K562 (cell line): ENCODE measurements around the gene CXCR6. TPM values are rescaled to one million over a fixed set of nuclear protein-coding genes. Genes with fewer than 3 reads are reported as not detected.

Source experiments
- CSDE1 ChIP-seq, 2 experiments: fragments of 450-650 bp; IDR thresholded peaks; 2 replicates each; pipeline ENCODE4 v1.6.1; 2016; ENCODE audit warnings: mild to moderate bottlenecking in 1 of 2
- DPF2 ChIP-seq: fragments of 450-650 bp; IDR thresholded peaks from 2 replicates; pipeline ENCODE4 v1.6.1; 2016
- EGR1 ChIP-seq: fragments of 450-650 bp; conservative IDR thresholded peaks from 2 replicates; pipeline ENCODE4 v1.6.1; 2017; ENCODE audit warnings: mild to moderate bottlenecking
- FOXP1 ChIP-seq: sonication (generic); formaldehyde crosslinking; IDR thresholded peaks from 2 replicates; pipeline ENCODE4 v1.8.0; 2022; ENCODE audit warnings: mild to moderate bottlenecking, missing genetic modification reagents
- HDAC8 ChIP-seq: fragments of 450-650 bp; IDR thresholded peaks from 2 replicates; pipeline ENCODE4 v1.6.1; 2016; ENCODE audit warnings: mild to moderate bottlenecking, missing genetic modification characterization, moderate library complexity, missing compliant biosample characterization
- KAT7 ChIP-seq: sonication (generic); formaldehyde crosslinking; IDR thresholded peaks from 2 replicates; pipeline ENCODE4 v1.8.0; 2022; ENCODE audit warnings: missing genetic modification reagents, mild to moderate bottlenecking, borderline replicate concordance
- MAFK ChIP-seq: IDR thresholded peaks from 2 replicates; pipeline ENCODE4 v1.6.1; 2011; ENCODE audit warnings: low read length, improper control_type of control experiment
- NEUROD1 ChIP-seq: fragments of 150-350 bp; IDR thresholded peaks from 2 replicates; pipeline ENCODE4 v1.6.1; 2014; ENCODE audit warnings: borderline replicate concordance, low read length, low read depth; ENCODE audit not compliant: partially characterized antibody
- POLR2AphosphoS2 ChIP-seq: IDR thresholded peaks from 2 replicates; pipeline ENCODE4 v1.6.1; 2012; ENCODE audit warnings: low read length, improper control_type of control experiment
- SMARCA5 ChIP-seq: fragments of 450-650 bp; IDR thresholded peaks from 2 replicates; pipeline ENCODE4 v1.6.1; 2016
- SMARCC2 ChIP-seq: fragments of 450-650 bp; IDR thresholded peaks from 2 replicates; pipeline ENCODE4 v1.6.1; 2017; ENCODE audit warnings: antibody characterized with exemption, moderate library complexity, mild to moderate bottlenecking, low read depth
- TAF7 ChIP-seq: fragments of 450-650 bp; IDR thresholded peaks from 2 replicates; pipeline ENCODE4 v1.6.1; 2016; ENCODE audit warnings: missing genetic modification characterization, missing compliant biosample characterization
- TSHZ1 ChIP-seq: fragments of 250-450 bp; sonication (Bioruptor Pico); IDR thresholded peaks from 2 replicates; pipeline ENCODE4 v1.4.0; 2020; ENCODE audit warnings: mild to moderate bottlenecking, moderate library complexity
- ZNF282 ChIP-seq: sonication (generic); formaldehyde crosslinking; IDR thresholded peaks from 2 replicates; pipeline ENCODE4 v1.8.1; 2023; ENCODE audit warnings: missing genetic modification reagents
- ZNF57 ChIP-seq: fragments of 450-650 bp; formaldehyde crosslinking; IDR thresholded peaks from 2 replicates; pipeline ENCODE4 v1.4.0; 2020; ENCODE audit warnings: mild to moderate bottlenecking, moderate library complexity
- ZNF830 ChIP-seq: fragments of 250-450 bp; sonication (Bioruptor Pico); IDR thresholded peaks from 2 replicates; pipeline ENCODE4 v1.5.0; 2021; ENCODE audit warnings: mild to moderate bottlenecking
- polyA plus RNA-seq, 8 experiments: library from polyadenylated mRNA; depleted of rRNA in 4 of 8; stranded (reverse) in 5 of 8; unstranded in 3 of 8; fragments of >200 nt; fragmentation: Nextera tagmentation in 2 of 8; fragmentation: Illumina TruSeq in 1 of 8; extraction: Ambion mirVana in 2 of 8; extraction: Trizol in 1 of 8; gene quantifications; 2 replicates each; pipeline versions ENCODE4 v1.2.1 to v1.2.3, GENCODE V29; 2011 to 2014; ENCODE audit warnings: inconsistent platforms in 1 of 8, missing spikeins in 1 of 8
- total RNA-seq, 7 experiments: library from RNA; depleted of rRNA in 6 of 7; stranded (reverse); fragments of >200 nt in 6 of 7; fragmentation: Illumina TruSeq in 2 of 7; extraction: Trizol in 2 of 7; gene quantifications; 2 replicates each; pipeline versions ENCODE4 v1.2.1 to v1.2.3, GENCODE V29; 2011 to 2021; ENCODE audit warnings: low replicate concordance in 1 of 7
- TF ChIP-seq, protein P1 (sequence below): sonication (generic); formaldehyde crosslinking; IDR thresholded peaks from 2 replicates; pipeline ENCODE4 v1.8.1; 2023; ENCODE audit warnings: mild to moderate bottlenecking, missing genetic modification reagents
- TF ChIP-seq, protein P2 (sequence below): fragments of 250-450 bp; sonication (Bioruptor Pico); IDR thresholded peaks from 2 replicates; pipeline ENCODE4 v1.5.0; 2021; ENCODE audit warnings: mild to moderate bottlenecking, borderline replicate concordance
- TF ChIP-seq, protein P3 (sequence below): sonication (generic); formaldehyde crosslinking; IDR thresholded peaks from 2 replicates; pipeline ENCODE4 v1.4.0; 2020; ENCODE audit warnings: mild to moderate bottlenecking, missing genetic modification reagents

CXCR6 gene
- total and polyA plus RNA-seq, 9 of the 15 experiments (the other 6 are each of a cell fraction or from before 2014, with no cell fraction given): 0.28 TPM; not detected in 8

- TF ChIP-seq ZNF57 (CRISPR knock-in tag) (no peak), SMARCC2 (no peak), SMARCA5 (no peak), MAFK (no peak), DPF2 (no peak), TAF7 (tag) (peak; percentile 63), NEUROD1 (peak; percentile 27), POLR2AphosphoS2 (no peak), HDAC8 (tag) (no peak), CSDE1 (IDR thresholded peaks at IDR 0.05) (no peak), ZNF830 (CRISPR knock-in tag) (no peak), TSHZ1 (CRISPR knock-in tag) (no peak), ZNF282 (CRISPR knock-in tag) (no peak), FOXP1 (0 out of 2 replicates have a peak, but pooled peaks have one; percentile 44), KAT7 (CRISPR knock-in tag) (no peak; the same call in 1 of the 2 replicates), EGR1 (peak; percentile 91)
- TF ChIP-seq, protein P1, sequence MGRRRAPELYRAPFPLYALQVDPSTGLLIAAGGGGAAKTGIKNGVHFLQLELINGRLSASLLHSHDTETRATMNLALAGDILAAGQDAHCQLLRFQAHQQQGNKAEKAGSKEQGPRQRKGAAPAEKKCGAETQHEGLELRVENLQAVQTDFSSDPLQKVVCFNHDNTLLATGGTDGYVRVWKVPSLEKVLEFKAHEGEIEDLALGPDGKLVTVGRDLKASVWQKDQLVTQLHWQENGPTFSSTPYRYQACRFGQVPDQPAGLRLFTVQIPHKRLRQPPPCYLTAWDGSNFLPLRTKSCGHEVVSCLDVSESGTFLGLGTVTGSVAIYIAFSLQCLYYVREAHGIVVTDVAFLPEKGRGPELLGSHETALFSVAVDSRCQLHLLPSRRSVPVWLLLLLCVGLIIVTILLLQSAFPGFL (CRISPR knock-in tag): no peak
- TF ChIP-seq, protein P2, sequence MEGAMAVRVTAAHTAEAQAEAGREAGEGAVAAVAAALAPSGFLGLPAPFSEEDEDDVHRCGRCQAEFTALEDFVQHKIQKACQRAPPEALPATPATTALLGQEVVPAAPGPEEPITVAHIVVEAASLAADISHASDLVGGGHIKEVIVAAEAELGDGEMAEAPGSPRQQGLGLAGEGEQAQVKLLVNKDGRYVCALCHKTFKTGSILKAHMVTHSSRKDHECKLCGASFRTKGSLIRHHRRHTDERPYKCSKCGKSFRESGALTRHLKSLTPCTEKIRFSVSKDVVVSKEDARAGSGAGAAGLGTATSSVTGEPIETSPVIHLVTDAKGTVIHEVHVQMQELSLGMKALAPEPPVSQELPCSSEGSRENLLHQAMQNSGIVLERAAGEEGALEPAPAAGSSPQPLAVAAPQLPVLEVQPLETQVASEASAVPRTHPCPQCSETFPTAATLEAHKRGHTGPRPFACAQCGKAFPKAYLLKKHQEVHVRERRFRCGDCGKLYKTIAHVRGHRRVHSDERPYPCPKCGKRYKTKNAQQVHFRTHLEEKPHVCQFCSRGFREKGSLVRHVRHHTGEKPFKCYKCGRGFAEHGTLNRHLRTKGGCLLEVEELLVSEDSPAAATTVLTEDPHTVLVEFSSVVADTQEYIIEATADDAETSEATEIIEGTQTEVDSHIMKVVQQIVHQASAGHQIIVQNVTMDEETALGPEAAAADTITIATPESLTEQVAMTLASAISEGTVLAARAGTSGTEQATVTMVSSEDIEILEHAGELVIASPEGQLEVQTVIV (CRISPR knock-in tag): no peak
- TF ChIP-seq, protein P3, sequence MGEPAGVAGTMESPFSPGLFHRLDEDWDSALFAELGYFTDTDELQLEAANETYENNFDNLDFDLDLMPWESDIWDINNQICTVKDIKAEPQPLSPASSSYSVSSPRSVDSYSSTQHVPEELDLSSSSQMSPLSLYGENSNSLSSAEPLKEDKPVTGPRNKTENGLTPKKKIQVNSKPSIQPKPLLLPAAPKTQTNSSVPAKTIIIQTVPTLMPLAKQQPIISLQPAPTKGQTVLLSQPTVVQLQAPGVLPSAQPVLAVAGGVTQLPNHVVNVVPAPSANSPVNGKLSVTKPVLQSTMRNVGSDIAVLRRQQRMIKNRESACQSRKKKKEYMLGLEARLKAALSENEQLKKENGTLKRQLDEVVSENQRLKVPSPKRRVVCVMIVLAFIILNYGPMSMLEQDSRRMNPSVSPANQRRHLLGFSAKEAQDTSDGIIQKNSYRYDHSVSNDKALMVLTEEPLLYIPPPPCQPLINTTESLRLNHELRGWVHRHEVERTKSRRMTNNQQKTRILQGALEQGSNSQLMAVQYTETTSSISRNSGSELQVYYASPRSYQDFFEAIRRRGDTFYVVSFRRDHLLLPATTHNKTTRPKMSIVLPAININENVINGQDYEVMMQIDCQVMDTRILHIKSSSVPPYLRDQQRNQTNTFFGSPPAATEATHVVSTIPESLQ: no peak
These were observed 52.2 kb downstream of the CXCR6 start, which contains the start of gene FYCO1 (continued) for GRCh38 chr3:45995236-45996192.
